GM21423 (cell line): Measurements from ENCODE around the gene RAB4A.
"Not testable (repeated sequence)": the region's sequence is repeated elsewhere in the genome, so short reads cannot be mapped to it uniquely, and the experiment has no call there.

Experiments used
- ATAC-seq: cut with Tn5 transposase; IDR thresholded peaks from one replicate; pipeline ENCODE4 v1.9.1; 2021; ENCODE audit warnings: mild to moderate bottlenecking, moderate library complexity; ENCODE audit not compliant: unreplicated experiment

Gene RAB4A

DNA sequence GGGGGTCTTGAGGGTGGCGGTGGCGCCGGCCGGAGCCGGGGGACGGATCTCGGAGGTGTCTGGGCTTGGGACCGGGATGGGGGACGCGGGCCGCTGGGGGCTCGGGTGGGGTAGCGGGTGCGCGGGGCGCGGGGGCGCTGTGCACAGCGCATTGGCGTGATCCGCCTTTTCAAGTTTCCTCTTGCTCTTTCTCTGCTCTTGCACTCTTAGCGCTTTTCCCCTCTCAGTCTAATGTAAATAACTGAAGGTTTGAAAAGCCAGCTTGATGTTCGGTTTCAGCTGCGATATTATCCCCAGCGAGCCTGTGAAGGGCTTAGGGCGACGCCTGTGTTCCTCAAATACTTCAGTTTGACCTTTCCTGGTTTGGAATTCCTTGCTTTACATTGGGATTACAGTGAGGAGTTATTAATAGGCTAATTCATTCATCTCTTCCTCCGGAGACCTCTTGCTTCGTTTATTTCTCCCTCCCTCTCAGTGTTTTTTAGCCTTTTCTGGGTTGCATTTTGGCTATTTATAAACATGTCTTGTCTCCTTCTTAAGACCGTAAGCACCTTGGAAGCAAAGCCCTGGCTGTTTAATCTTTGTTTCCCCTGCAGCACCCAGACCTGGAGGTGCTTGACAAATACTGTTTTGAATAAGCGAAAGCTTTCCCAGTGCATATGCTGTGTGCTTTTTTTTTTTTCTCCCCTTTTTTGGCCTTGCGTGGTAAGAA, 693 bp downstream of the RAB4A start:
- ATAC-seq: peak; percentile 45

DNA sequence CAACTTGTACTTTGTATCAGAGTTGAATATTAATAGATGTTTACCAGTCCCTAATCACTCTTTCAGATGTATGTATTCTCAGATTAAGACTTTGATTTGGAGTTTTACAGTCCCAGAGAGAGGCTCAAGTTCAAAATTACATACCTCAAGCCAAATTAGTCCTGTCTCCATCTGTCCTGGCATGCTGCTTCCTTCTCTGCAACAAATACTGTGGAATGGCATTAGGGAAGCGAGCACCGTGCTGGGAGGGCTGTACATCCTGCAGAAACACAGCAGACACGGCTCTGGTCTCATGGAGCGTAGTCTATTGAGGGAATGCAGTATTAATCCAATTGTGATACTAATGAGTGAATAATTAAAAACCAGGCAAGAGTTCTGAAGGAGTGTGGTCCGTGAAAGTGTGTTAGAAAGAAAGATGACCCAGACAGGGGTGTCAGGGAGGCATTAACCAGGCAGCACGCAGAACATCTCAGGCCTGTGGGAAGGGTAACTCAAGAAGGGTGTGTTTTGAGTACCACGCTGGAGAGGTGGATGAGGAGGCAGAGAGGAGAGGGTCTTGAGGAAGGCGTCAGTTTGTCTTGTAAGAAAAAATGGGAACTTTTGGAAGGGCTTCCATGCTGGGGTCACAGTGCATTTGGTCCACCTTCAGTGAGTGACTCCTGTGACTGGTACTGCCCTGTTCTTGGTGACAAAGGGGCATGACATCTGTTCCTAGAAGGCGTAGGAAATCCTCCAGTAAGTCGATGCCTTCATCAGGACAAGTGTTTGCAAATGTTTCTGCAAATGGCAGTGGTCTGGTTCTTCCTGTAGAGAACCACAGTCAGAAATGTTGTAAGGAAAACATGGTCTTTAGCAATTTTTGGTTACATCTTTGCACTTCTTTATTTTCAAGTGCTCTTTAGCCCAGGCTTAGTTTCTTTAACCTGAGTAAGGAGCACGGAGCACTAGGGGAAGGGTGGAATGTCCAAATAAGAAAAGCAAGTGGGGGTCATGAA, 1.6 kb downstream of the RAB4A start:
- no peak for ATAC-seq

DNA sequence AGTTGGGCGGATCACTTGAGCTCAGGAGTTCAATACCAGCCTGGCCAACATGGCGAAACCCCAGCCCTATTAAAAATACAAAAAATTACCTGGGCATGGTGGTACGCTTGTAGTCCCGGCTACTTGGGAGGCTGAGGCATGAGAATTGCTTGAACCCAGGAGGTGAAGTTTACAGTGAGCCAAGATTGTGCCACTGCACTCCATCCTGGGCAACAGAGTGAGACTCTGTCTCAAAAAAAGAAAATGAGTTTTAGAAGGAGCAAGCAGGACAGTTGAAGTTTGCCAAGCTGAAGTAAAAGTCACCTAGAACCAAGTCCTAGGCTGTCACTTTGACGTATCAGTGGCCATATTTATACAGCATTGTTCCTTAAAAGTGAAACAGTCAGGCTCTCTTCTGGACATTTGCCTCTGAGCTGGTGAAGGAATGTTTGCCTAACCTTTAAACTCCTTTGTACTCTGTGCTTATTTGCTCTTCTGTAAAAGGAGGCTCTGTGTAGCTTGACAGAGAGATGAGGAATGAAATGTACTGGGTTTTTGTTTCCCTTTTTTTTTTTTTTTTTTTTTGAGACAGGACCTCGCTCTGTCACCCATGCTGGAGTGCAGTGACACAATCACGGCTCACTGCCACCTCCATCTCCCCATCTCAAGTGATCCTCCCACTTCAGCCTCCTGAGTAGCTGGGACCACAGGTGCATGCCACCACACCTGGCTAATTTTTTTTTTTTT, 2.8 kb downstream of the RAB4A start:
- no peak for ATAC-seq

DNA sequence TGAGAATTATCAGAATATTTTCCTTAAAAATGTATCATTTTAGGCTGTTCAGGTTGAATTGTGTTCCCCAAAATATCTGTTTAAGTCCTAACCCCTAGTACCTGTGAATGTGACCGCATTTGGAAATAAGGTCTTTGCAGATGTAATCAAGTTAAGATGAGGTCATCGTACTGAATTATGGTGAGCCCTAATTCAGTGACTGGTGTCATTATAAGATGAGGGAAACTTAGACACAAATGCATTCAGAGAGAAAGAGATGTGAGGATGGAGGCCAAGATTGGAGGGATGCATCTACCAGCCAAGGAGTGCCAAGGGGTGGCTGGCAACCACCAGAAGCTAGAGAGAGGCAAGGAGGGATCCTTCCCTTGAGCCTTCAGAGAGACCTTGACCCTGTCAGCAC, 4.1 kb downstream of the RAB4A start:
- no peak for ATAC-seq

DNA sequence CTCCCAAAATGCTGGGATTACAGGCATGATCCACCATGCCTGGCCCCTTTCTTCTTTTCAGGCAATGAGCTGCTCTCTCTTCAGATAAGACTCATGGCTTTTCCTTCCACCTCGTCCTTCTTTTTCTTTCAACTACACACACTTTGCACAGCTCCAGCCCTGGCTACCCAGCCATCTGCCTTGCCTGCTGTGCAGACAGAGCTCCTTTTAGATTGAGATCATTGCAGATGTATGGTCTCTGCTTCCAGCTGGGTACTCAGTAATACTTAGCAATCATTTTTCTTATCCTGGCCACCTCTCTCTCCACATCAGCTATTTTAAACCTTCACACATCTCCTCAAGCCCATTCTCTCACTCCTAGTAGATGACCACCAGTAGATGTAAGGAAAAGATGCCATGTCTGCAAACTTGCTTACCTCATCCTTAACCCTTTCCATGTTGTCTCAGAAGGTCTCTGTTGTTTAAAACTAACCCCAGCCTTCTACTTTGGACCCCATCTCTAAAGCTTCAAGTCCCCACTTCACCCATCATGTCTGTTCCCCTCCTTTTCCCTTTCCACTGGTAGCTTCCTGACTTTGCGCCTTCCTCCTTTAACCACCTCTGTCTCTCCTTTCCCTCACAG, 7.3 kb downstream of the RAB4A start:
- no peak for ATAC-seq

DNA sequence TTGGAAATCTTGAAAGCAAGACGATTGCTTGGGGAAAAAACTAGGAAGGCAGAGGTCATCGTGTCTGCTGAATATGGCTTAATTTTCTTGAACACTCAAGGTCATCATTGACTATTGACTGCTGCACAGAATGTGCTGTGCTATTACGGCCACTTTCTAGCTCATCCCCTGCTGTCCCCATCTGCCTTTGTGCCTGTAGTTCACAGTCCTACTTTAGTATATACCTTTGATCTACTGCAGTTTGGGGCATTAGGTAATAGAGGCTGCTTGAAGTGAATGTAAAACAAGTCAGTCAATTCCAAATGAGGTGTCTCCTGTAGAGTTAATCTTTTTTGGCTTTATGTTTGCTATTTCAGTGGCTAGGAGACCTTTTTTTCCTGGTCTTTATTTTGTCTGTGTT, 8.3 kb downstream of the RAB4A start:
- ATAC-seq: no peak

DNA sequence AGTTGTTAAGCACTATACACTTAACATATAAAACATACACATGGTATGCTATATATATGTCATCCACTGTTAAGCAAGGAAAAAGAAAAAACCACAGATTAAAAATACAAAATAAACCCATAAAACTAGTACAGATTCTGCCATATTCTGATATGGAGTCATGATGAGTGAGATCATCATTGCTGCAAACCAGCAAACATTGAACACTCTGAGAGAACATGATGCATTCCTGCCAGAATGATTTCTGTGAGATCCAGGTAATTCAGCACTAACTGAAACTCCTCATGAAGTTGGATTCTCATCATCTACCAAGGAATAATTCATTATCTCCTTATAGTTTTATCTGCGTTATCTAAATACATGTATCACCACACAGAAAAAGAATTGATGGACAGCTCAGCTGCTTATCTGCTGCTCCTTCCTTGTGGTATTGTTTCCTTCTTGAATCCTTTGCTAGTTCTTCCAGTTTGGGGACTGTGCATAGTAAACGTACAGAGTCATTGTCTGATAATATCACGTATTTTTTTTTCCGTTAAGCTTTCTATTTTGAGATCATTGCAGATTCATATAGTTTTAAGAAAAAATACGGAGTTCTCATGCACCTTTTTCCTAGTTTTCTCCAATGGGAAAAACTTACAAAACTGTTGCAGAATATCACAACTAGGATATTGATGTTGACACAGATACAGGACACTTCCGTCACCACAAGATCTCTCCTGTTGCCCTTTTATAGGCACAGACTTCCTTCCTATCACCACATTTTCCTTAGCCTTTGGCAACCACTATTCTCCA, 9.3 kb downstream of the RAB4A start:
- no peak for ATAC-seq

DNA sequence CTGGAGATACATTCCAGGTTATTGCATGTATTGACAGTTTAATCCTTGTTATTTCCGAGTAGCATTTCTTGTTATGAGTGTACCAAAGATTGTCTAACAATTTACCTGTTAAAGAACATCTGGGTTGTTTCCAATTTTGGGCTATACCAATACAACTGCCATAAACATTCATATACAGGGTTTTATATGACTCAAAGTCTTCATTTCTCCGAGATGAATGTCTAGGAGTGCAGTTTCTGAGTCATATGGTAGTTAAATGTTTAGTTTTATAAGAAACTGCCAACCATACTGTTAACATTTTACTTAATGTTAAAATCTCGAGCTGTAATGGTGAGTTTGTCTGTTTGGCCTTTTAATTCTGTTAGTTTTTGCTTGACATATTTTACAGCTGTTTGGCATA, 10.0 kb downstream of the RAB4A start:
- no peak for ATAC-seq

DNA sequence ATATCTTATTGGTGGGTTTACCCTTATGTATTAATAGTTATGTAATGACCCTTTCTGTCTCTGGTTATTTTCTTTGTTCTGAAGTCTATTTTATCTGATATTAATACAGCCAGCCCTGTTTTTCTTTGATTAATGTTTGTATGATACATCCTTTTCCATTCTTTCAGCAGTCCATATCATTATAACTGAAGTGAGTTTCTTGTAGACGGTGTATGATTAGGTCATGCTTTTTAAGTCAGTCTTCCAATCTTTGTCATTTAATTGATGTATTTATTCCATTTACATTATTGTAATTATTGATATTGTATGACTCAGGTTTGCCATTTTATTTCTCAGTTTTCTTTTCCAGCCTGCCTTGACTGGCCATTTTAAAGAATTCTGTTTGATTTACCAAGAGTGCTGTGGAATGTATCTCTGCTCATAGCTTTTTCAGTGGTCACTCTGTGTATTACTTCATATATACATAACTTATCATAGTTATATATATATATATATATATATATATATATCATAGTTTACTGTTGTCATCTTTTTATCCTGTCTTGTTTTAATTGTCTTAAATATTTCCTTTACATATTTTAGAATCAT, 10.5 kb downstream of the RAB4A start:
- no peak for ATAC-seq

DNA sequence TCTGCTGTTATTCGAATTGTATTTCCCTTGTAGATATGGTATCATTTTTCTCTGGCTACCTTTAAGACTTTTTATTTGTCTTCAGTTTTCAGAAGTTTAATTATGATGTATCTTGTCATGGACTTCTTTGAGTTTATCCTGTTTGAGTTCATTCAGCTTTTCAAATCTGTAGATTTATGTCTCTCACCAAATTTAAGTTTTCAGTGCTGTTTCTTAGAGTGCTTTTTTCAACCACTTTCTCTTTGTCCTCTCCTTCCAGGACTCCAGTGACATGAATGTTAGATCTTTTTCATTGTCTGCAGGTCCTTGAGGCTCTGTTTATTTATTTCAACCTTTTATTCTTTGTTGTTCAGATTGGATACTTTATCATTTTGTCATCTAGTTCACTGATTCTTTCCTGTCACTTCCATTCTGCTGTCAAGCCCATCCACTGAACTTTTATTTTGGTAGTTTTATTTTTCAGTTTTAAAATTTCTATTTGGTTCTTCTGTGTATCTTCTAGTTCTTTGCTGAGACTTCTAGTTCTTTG, 11.4 kb downstream of the RAB4A start:
- ATAC-seq: no peak

DNA sequence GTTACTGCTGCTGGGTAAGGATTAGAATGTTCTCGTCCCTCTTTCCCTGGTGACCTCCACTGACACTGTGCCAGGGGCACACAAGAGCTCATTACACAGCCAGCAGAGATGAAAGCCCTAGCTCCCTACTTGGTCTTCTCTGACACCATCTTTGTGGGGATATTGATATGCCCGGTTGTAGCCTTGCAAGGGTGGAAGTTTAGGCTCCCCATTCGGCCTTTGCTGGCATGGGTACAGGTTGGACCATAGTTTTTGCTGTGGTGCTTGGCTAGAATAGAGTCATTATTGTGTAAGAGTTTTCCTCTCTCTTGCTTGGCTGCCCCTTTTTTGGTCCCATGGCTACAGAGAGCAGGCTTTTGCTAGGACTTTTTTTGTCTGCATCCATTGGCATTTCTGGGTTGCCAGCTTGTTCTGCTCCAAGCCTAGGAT, 12.3 kb downstream of the RAB4A start:
- no peak for ATAC-seq

DNA sequence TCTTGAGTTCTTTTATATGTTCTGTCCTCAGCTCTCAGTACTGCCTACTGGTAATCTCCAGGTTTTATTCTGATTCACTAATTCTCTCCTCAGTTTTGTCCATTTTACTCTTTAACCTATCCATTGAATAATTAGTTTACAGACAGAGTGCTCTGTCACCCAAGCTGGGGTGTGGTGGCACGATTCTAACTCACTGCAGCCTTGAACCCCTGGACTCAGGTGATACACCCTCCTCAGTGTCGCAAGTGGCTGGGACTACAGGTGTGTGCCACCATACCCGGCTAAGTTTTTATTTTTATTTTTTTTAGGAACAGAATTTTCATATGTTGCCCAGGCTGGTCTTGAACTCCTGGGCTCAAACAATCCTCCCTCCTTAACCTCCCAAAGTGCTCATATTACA, 14.0 kb downstream of the RAB4A start:
- ATAC-seq: no peak

DNA sequence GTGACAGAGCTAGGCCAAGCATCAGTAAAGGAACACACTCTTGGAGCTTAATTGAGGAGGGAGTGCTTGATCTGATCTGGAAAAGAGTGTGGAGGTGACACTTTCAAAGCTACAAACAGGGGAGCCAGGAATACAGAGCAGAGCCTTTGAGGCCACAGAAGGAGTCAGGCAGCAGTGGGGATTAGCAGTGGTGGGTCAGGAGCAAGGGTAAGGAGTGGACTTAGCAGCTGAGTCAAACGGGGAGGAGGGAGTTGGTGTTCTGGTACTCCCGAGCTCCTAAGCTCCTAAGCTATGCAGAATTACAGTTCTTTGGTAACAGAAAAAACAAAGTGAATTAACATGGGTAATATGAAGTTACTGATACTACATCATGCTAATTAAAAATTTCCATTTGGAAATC, 14.5 kb downstream of the RAB4A start:
- no peak for ATAC-seq

DNA sequence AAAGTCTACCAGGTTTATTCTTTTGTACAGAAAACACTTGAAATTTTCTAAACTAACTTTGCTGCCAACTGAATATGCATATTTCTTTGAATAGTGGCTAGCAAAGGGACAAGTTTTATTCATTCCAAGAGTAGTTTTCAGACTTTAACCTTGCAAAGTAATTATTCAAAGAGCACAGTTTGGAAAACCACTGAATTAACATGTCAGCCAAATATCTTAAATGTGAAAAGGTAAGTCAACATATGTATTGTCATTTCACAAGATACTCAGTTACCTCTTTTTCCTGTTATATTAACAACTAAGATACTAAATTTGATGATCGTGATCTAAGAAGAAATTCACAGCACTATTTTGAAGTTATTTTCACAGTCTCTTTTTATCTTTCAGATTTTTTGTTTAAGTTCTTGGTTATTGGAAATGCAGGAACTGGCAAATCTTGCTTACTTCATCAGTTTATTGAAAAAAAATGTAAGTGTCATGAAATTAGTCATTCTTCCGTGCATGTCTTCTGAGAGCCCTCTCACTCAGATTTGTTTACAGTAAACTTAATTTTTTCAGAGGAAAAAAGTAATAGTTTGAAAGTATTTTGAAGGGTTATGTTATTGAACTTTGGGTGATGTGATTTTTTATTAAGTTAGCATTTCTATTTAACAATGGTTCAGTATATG, 15.3 kb downstream of the RAB4A start:
- no peak for ATAC-seq

DNA sequence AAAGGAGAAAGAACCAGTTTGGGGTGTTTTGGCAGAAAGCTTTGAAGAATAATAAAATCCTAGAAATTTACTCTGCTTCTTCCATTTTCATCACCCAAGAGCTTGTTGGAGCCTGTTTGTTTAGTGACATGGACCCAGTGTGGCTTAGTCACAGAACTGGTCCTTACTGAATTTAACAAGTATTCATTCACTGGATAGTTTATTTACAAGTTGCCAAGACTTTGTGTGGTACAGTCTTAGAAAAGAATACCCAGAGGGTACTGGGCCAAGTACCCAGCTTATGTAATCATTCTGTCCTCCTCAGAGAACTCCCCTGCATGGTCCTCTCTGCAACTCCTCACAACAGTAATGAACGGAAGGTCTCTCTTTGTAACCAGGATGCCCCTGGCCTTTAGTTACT, 16.4 kb downstream of the RAB4A start:
- no peak for ATAC-seq

DNA sequence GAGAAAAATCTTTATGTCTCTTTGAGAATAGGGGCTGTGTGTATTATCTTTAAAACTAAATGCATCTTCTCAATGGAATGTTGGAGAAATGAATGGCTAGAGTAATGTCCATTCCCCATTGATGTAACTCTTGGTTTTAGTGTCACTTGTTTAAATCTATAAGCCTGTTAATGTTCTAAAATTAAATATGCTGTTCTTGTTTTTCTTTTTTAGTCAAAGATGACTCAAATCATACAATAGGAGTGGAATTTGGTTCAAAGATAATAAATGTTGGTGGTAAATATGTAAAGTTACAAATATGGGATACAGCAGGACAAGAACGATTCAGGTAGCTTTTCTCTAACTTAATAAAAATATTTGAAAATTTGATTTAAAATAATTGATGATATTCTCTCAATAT, 17.6 kb downstream of the RAB4A start:
- no peak for ATAC-seq

DNA sequence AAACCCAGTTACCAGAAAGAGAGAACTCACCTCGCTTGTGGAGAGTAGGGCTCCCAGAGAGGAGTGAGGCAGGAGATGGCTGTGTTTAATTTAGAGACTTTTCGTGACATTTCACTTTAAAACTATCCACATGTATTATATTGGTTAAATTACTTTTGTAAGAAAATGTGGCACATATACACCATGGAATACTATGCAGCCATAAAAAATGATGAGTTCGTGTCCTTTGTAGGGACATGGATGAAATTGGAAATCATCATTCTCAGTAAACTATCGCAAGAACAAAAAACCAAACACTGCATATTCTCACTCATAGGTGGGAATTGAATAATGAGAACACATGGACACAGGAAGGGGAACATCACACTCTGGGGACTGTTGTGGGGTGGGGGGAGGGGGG, 20.8 kb downstream of the RAB4A start:
- not testable (repeated sequence) for ATAC-seq

DNA sequence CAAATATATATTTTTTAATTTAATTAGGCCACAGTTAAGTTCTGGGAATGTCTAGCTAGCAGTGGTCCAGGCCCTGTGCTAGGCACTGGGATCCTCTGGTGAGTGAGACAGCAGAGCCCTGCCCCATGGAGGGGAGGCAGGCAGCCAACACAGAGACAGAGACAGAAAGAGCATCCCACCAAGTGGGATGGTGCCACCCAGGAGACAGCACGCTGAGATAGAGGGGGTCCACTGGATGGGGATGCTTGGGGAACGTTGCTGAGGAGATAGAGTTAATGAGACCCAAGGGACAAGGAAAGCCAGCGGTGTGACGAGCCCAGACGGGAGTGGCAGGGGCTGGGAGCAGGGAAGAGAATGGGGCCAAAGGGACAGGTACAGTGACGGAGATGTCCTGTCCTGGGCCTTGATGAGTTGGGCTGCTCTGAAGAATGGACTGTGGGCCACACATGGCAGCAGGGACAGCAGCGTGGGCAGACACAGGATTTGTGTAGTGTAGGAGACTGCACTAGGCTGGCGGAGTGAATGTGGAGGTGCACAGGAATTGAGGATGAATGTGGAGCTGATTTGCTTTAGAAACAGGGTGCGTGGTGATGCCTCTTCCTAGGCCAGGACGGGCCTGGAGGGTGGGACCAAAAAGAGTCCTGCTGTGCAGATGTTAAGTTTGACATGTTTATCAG, 22.8 kb downstream of the RAB4A start:
- ATAC-seq: no peak
